ENCODE measurements around the gene SLC49A4.

SLC49A4 gene

GRCh38 chr3:122911901-122912300 lies 117.0 kb downstream of the SLC49A4 start:
- DNase-seq, result no peak

- no peak for DNase-seq
Measured at GRCh38 chr3:122912772-122913538, 118.1 kb downstream of the SLC49A4 start.

GRCh38 chr3:122913539-122914100 lies 118.8 kb downstream of the SLC49A4 start:
- no peak for DNase-seq

- DNase-seq, result no peak
Measured at GRCh38 chr3:122915300-122916055, 120.6 kb downstream of the SLC49A4 start.

GRCh38 chr3:122916084-122916483 lies 121.2 kb downstream of the SLC49A4 start:
- DNase-seq, result no peak

GRCh38 chr3:122916580-122916979 lies 121.7 kb downstream of the SLC49A4 start:
- no peak for DNase-seq

- no peak for DNase-seq
Measured at GRCh38 chr3:122917412-122917811, 122.5 kb downstream of the SLC49A4 start.

- DNase-seq, result no peak
Measured at GRCh38 chr3:122918576-122919290, 123.9 kb downstream of the SLC49A4 start.

GRCh38 chr3:122919291-122919610 lies 124.4 kb downstream of the SLC49A4 start:
- no peak for DNase-seq

- DNase-seq, result no peak
Measured at GRCh38 chr3:122920986-122921385, 126.1 kb downstream of the SLC49A4 start.

- no peak for DNase-seq
Measured at GRCh38 chr3:122921791-122922651, 127.2 kb downstream of the SLC49A4 start.

- no peak for DNase-seq
Measured at GRCh38 chr3:122923611-122924010, 128.7 kb downstream of the SLC49A4 start.

GRCh38 chr3:122924056-122924455 lies 129.2 kb downstream of the SLC49A4 start:
- DNase-seq, result no peak

- no peak for DNase-seq
Measured at GRCh38 chr3:122925756-122926155, 130.9 kb downstream of the SLC49A4 start.

GRCh38 chr3:122926322-122926721 lies 131.5 kb downstream of the SLC49A4 start:
- no peak for DNase-seq

GRCh38 chr3:122926811-122927210 lies 131.9 kb downstream of the SLC49A4 start:
- no peak for DNase-seq

- DNase-seq, result no peak
Measured at GRCh38 chr3:122927726-122928125, 132.9 kb downstream of the SLC49A4 start.

- DNase-seq, result no peak
Measured at GRCh38 chr3:122928396-122929187, 133.7 kb downstream of the SLC49A4 start.

GRCh38 chr3:122929188-122930062 lies 134.6 kb downstream of the SLC49A4 start:
- DNase-seq, result no peak
